Cardiac muscle cell (in vitro differentiated cells and primary cell): ENCODE results near the gene HSD17B12. TPM values are rescaled to one million over a fixed set of nuclear protein-coding genes. Genes with fewer than 3 reads are reported as not detected.

Source experiments
- DNase-seq, 2 donors: peaks; one replicate each; pipeline versions ENCODE4 v3.0.0 to v3.0.0-alpha.2; 2010 to 2017; ENCODE audit warnings: low read depth in 1 of 2, low spot score in 1 of 2
- H3K27ac ChIP-seq: fragments of 200-600 bp; sonication (generic); 2 replicates; pipeline ENCODE4 v1.5.1; 2016
- H3K27me3 ChIP-seq: fragments of 200-600 bp; sonication (generic); 2 replicates; pipeline ENCODE4 v1.6.0; 2016; ENCODE audit warnings: control low read depth
- H3K36me3 ChIP-seq: fragments of 200-600 bp; sonication (generic); 2 replicates; pipeline ENCODE4 v1.5.1; 2016; ENCODE audit warnings: control low read depth
- H3K4me1 ChIP-seq: fragments of 200-600 bp; sonication (generic); 2 replicates; pipeline ENCODE4 v1.8.1; 2017; ENCODE audit warnings: low read depth, mild to moderate bottlenecking, mixed run types
- H3K4me3 ChIP-seq: fragments of 200-600 bp; sonication (generic); 2 replicates; pipeline ENCODE4 v1.5.1; 2016; ENCODE audit warnings: mild to moderate bottlenecking
- H3K9me3 ChIP-seq: fragments of 200-600 bp; sonication (generic); 2 replicates; pipeline ENCODE4 v1.5.1; 2017; ENCODE audit warnings: low read depth, mild to moderate bottlenecking, control low read depth
- polyA plus RNA-seq: library from polyadenylated mRNA; unstranded; fragments of >200 nt; fragmentation: Nextera tagmentation; extraction: Ambion mirVana; gene quantifications from 2 replicates; pipeline ENCODE4 v1.2.1, GENCODE V29; 2016
- total RNA-seq: library from RNA; depleted of rRNA; stranded (reverse); fragments of >200 nt; gene quantifications from 2 replicates; pipeline ENCODE4 v1.2.3, GENCODE V29; 2016
- TF ChIP-seq, protein P1 (sequence below): IDR thresholded peaks from 2 replicates; pipeline ENCODE4 v1.5.1; 2012; ENCODE audit warnings: low read depth, mild to moderate bottlenecking, low read length

The HSD17B12 gene
- total and polyA plus RNA-seq, 2 experiments from 2014 or later: 68.9 to 89.0 TPM

DNA sequence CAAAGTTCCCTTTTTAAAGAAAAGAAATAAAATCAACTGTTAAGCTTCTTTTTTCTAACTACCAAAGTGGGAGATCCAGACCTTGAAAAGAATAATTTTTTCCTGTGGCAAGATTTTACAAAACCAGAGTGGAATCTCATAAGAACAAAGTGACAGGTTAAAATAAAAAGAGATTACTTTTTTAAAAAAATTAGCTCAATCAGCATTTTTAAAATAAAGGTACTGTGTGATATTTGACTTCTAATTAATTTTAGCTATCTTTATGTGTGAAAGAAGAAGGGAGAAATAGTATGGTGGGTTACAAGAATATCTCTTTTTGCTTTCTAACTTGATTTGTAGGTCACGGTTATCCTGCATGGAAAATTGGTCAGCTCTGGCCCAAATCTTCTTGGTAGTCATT lies 107.3 kb downstream of the HSD17B12 start:
- Histone ChIP-seq H3K36me3 (no peaks in the 10 kb centered on the region), H3K27me3 (no peaks in the 10 kb centered on the region), H3K4me3 (no peak overlapping the region)

DNA sequence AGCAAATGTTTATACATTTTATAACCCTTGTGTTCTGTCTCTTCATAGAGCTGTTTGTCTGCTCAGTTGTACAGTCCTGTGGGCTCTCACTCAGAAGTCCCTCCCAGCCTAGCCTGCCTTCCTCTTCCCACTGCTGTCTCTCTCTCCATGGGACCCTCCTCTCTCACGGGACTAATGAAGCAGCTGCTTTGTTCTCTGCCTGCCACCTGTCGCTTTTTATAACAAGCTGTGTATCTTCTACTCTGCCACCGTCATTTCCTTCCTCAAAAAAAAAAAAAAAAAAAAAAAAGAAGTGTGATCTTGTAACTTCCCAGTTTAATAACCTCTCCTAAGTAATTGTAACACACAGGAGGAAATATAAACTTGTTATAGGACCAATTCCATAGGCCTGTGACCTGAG lies 107.9 kb downstream of the HSD17B12 start:
- Histone ChIP-seq H3K27me3 (no peaks in the 10 kb centered on the region), H3K4me1 (no peaks in the 10 kb centered on the region), H3K36me3 (no peaks in the 10 kb centered on the region), H3K9me3 (no peaks in the 10 kb centered on the region), H3K27ac (no peak overlapping the region), H3K4me3 (no peak overlapping the region)
- TF ChIP-seq, protein P1, sequence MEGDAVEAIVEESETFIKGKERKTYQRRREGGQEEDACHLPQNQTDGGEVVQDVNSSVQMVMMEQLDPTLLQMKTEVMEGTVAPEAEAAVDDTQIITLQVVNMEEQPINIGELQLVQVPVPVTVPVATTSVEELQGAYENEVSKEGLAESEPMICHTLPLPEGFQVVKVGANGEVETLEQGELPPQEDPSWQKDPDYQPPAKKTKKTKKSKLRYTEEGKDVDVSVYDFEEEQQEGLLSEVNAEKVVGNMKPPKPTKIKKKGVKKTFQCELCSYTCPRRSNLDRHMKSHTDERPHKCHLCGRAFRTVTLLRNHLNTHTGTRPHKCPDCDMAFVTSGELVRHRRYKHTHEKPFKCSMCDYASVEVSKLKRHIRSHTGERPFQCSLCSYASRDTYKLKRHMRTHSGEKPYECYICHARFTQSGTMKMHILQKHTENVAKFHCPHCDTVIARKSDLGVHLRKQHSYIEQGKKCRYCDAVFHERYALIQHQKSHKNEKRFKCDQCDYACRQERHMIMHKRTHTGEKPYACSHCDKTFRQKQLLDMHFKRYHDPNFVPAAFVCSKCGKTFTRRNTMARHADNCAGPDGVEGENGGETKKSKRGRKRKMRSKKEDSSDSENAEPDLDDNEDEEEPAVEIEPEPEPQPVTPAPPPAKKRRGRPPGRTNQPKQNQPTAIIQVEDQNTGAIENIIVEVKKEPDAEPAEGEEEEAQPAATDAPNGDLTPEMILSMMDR: no peak
- no peak for DNase-seq

More for the DNA sequence above, 107.3 kb downstream of the HSD17B12 start:
- TF ChIP-seq, protein P1: no peak
- H3K4me1 ChIP-seq: no peaks in the 10 kb centered on the region
- no peak for DNase-seq
- H3K27ac ChIP-seq: no peak overlapping the region
- H3K9me3 ChIP-seq: no peaks in the 10 kb centered on the region

DNA sequence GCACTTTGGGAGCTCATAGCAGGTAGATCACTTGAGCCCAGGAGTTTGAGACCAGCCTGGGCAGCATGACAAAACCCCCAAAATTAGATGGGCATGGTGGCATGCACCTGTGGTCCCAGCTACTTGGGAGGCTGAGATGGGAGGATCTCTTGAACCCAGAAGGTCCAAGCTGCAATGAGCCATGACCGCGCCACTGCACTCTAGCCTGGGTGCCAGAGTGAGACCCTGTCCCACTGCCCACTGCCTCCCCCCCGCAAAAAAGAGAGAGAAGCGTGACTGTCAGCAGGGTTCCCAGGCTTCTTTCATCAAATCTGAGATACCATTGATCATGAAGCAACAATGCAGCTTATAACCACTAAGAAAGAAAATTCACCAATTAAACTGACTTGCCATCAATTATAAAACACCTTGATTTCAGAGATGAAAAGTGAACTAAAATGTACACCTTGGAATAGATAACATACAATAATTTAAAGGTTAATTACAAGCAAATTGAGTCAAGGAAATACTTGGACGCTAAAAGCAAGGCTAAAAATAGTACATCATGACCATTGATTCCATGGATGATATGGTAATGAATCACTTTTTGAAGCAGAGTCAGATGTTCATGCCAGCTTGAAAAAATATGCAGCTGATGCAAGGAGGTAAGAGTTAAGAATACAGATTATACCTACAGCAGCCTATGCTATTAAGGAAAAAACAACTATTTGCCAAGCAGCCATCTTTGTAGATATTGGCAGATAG lies 109.3 kb downstream of the HSD17B12 start:
- peak in 1 of 2 donors; percentile 52 for DNase-seq
- Histone ChIP-seq H3K27ac (no peak overlapping the region), H3K4me1 (no peaks in the 10 kb centered on the region), H3K9me3 (no peaks in the 10 kb centered on the region), H3K27me3 (no peaks in the 10 kb centered on the region), H3K36me3 (no peaks in the 10 kb centered on the region), H3K4me3 (no peak overlapping the region)
- TF ChIP-seq, protein P1: no peak

DNA sequence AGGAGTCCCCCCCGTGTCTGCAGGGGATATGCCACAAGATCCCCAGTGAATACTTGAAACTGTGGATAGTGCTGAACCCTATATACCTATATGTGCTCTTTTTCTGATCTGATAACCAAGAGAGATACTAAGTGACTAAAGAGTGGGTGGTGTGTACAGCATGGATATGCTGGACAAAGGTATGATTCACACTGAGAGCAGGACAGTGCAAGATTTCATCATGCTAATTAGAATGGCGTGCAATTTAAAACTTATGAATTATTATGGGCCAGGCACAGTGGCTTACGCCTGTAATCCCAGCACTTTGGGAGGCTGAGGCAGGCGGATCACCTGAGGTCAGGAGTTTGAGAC lies 109.9 kb downstream of the HSD17B12 start:
- Histone ChIP-seq H3K4me3 (no peak overlapping the region), H3K9me3 (no peaks in the 10 kb centered on the region), H3K27ac (no peak overlapping the region), H3K36me3 (no peaks in the 10 kb centered on the region), H3K27me3 (no peaks in the 10 kb centered on the region), H3K4me1 (no peaks in the 10 kb centered on the region)
- TF ChIP-seq, protein P1: no peak
- DNase-seq: peak in 1 of 2 donors; percentile 11

DNA sequence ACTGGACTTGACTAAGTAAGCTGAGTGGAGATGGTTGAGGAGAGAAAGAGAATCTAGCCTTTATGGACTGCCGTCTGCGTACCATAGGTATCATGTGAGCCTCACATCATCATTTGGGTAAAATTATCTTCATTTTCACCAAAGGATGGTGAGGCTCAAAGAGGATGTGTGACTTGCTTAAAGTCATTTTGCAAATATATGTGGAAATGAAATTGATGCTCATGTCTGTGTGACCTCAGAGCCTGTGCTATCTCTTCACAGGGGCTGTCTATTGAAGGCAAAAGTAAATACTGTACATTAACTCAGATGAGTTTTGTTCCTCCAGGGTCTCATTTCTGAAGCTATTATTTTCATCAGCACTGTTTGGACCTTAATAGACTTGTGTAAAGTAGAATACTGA lies 116.8 kb downstream of the HSD17B12 start:
- H3K36me3 ChIP-seq: peaks cover 8% of the 10 kb centered on the region
- no peaks in the 10 kb centered on the region for H3K27me3 ChIP-seq
- no peak for DNase-seq

More for the DNA sequence above, 116.8 kb downstream of the HSD17B12 start:
- TF ChIP-seq, protein P1: no peak
- H3K4me1 ChIP-seq: no peaks in the 10 kb centered on the region
- H3K27ac ChIP-seq: no peak overlapping the region
- no peak overlapping the region for H3K4me3 ChIP-seq
- no peaks in the 10 kb centered on the region for H3K9me3 ChIP-seq
